ENCODE measurements around the gene MRPL50.
"Not testable (repeated sequence)": the region's sequence is repeated elsewhere in the genome, so short reads cannot be mapped to it uniquely, and the experiment has no call there.

Gene MRPL50

GRCh38 chr9:101417389-101417788 is 19.0 kb upstream of the MRPL50 start:
- FAIRE-seq: no peak

GRCh38 chr9:101415578-101415977 is 17.2 kb upstream of the MRPL50 start:
- no peak for FAIRE-seq

- no peak for FAIRE-seq
Observed at GRCh38 chr9:101414839-101415238, 16.4 kb upstream of the MRPL50 start.

GRCh38 chr9:101409079-101409477 is 10.7 kb upstream of the MRPL50 start:
- no peak for FAIRE-seq

- FAIRE-seq: no peak
Observed at GRCh38 chr9:101408374-101409078, 10.1 kb upstream of the MRPL50 start.

- no peak for FAIRE-seq
Observed at GRCh38 chr9:101403516-101404285, 5.3 kb upstream of the MRPL50 start.

GRCh38 chr9:101400120-101400519 is 1.7 kb upstream of the MRPL50 start:
- no peak for FAIRE-seq

- FAIRE-seq: no peak
Observed at GRCh38 chr9:101399643-101399970, 1.2 kb upstream of the MRPL50 start.

- no peak for FAIRE-seq
Observed at GRCh38 chr9:101398930-101399642, 668 bp upstream of the MRPL50 start.

- FAIRE-seq: no peak
Observed at GRCh38 chr9:101397746-101398067, 711 bp downstream of the MRPL50 start.

- FAIRE-seq: no peak
Observed at GRCh38 chr9:101394687-101395086, 3.7 kb downstream of the MRPL50 start.

GRCh38 chr9:101393135-101393534 is 5.3 kb downstream of the MRPL50 start:
- FAIRE-seq: no peak

- FAIRE-seq: no peak
Observed at GRCh38 chr9:101388507-101388993, 9.9 kb downstream of the MRPL50 start.

- FAIRE-seq: peak; percentile 83
Observed at GRCh38 chr9:101387871-101388506, 10.4 kb downstream of the MRPL50 start.

- FAIRE-seq: not testable (repeated sequence)
Observed at GRCh38 chr9:101384873-101385536, 13.4 kb downstream of the MRPL50 start, which contains the start of gene BAAT. BAAT (minus strand) TSS chr9:101385006; CDS start chr9:101371404, 13,602 bp downstream.

- no peak for FAIRE-seq
Observed at GRCh38 chr9:101383361-101383760, 15.1 kb downstream of the MRPL50 start.

- FAIRE-seq: no peak
Observed at GRCh38 chr9:101381833-101382342, 16.5 kb downstream of the MRPL50 start.

GRCh38 chr9:101381118-101381517 is 17.3 kb downstream of the MRPL50 start:
- no peak for FAIRE-seq

GRCh38 chr9:101380295-101380694 is 18.1 kb downstream of the MRPL50 start:
- no peak for FAIRE-seq

GRCh38 chr9:101376111-101376848 is 22.1 kb downstream of the MRPL50 start:
- FAIRE-seq: no peak

GRCh38 chr9:101375546-101375945 is 22.9 kb downstream of the MRPL50 start:
- no peak for FAIRE-seq

All from A204.1 (cell line).